Amniotic stem cell (primary cell): ENCODE data around the gene VSIG2.

ENCODE experiments used
- DNase-seq: peaks from one replicate; lab custom pipeline; 2025; lab: John Stamatoyannopoulos, UW

The VSIG2 gene

GRCh38 chr11:124763156-124763947 is 11.3 kb upstream of the VSIG2 start:
- peak; percentile 65 for DNase-seq

GRCh38 chr11:124762624-124763155 is 10.6 kb upstream of the VSIG2 start:
- no peak for DNase-seq

GRCh38 chr11:124762105-124762623 is 10.1 kb upstream of the VSIG2 start, which contains the start of gene ESAM:
Gene ESAM, minus strand, starts transcription at chr11:124762290. Its CDS starts 136 bp downstream, at chr11:124762154.
- DNase-seq: no peak

GRCh38 chr11:124761301-124762104 is 9.4 kb upstream of the VSIG2 start:
- DNase-seq: no peak

- DNase-seq: no peak
Measured at GRCh38 chr11:124760806-124761205, 8.8 kb upstream of the VSIG2 start.

GRCh38 chr11:124760205-124760652 is 8.2 kb upstream of the VSIG2 start:
- DNase-seq: no peak

GRCh38 chr11:124759266-124760204 is 7.5 kb upstream of the VSIG2 start:
- no peak for DNase-seq

GRCh38 chr11:124758355-124759265 is 6.6 kb upstream of the VSIG2 start:
- DNase-seq: peak; percentile 15

- no peak for DNase-seq
Measured at GRCh38 chr11:124757320-124757719, 5.3 kb upstream of the VSIG2 start.

GRCh38 chr11:124756753-124757227 is 4.7 kb upstream of the VSIG2 start:
- no peak for DNase-seq

- DNase-seq: no peak
Measured at GRCh38 chr11:124756033-124756752, 4.1 kb upstream of the VSIG2 start.

GRCh38 chr11:124754710-124755109 is 2.7 kb upstream of the VSIG2 start:
- no peak for DNase-seq

- DNase-seq: no peak
Measured at GRCh38 chr11:124754309-124754708, 2.3 kb upstream of the VSIG2 start.

GRCh38 chr11:124753624-124754023 is 1.6 kb upstream of the VSIG2 start:
- DNase-seq: no peak

- no peak for DNase-seq
Measured at GRCh38 chr11:124753205-124753604, 1.1 kb upstream of the VSIG2 start.

- no peak for DNase-seq
Measured at GRCh38 chr11:124752471-124753102, 532 bp upstream of the VSIG2 start.

GRCh38 chr11:124751391-124751740 is 689 bp downstream of the VSIG2 start:
- no peak for DNase-seq

- DNase-seq: no peak
Measured at GRCh38 chr11:124749912-124750311, 2.1 kb downstream of the VSIG2 start.
